Type B pancreatic cell (in vitro differentiated cells): ENCODE measurements around the gene UACA. TPM values are rescaled to one million over a fixed set of nuclear protein-coding genes. Genes with fewer than 3 reads are reported as not detected.

ENCODE experiments used
- DNase-seq: peaks from one replicate; pipeline ENCODE4 v3.0.0; 2021; ENCODE audit warnings: mixed read lengths; ENCODE audit not compliant: unreplicated experiment; ENCODE audit errors: extremely low spot score
- H3K27ac Mint-ChIP-seq: 2 replicates; pipeline ENCODE4 v1.8.0; 2021; ENCODE audit warnings: mild to moderate bottlenecking, mixed read lengths
- H3K27me3 Mint-ChIP-seq: 2 replicates; pipeline ENCODE4 v1.8.0; 2021; ENCODE audit warnings: mixed read lengths
- H3K36me3 Mint-ChIP-seq: 2 replicates; pipeline ENCODE4 v1.8.0; 2021; ENCODE audit warnings: mixed read lengths
- H3K4me1 Mint-ChIP-seq: one replicate; pipeline ENCODE4 v1.8.0; 2021; ENCODE audit warnings: mixed read lengths; ENCODE audit not compliant: unreplicated experiment
- H3K4me3 Mint-ChIP-seq: 2 replicates; pipeline ENCODE4 v1.8.0; 2021; ENCODE audit warnings: mild to moderate bottlenecking, mixed read lengths
- H3K9me3 Mint-ChIP-seq: 2 replicates; pipeline ENCODE4 v1.8.0; 2021; ENCODE audit warnings: mixed read lengths
- total RNA-seq: library from RNA; stranded (reverse); gene quantifications from 2 replicates; pipeline ENCODE4 v1.2.1, GENCODE V29; 2021; ENCODE audit warnings: low replicate concordance
- TF ChIP-seq, protein P1 (sequence below): fragments of 200-600 bp; sonication (generic); conservative IDR thresholded peaks from 2 replicates; pipeline ENCODE4 v1.5.0; 2021; ENCODE audit warnings: antibody characterized with exemption, mild to moderate bottlenecking

The UACA gene
- total RNA-seq, 1 donor from 2014 or later: 36.4 TPM

DNA sequence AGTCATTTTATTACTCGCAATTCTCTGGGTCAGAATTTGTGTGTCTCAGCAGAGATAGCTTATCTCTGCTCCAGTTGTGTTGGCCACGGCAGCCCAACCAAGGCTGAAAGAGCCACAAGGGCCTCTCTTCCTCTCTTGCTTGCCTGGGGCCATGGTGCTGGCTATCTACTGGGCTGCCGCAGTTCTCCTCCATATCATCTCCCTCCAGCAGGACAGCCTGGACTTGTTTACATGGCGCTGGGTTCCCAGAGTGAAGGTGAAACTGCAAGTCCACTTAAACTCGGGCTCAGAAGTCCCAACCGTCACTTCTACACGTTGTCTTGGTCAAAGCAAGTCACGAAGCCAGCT lies 134.8 kb downstream of the UACA start:
- Mint-ChIP-seq H3K4me3 (no peak overlapping the region), H3K4me1 (peaks cover 52% of the 10 kb centered on the region), H3K9me3 (no peaks in the 10 kb centered on the region), H3K36me3 (no peaks in the 10 kb centered on the region), H3K27ac (no peak overlapping the region), H3K27me3 (peaks cover 17% of the 10 kb centered on the region)
- DNase-seq: no peak
- TF ChIP-seq, protein P1, sequence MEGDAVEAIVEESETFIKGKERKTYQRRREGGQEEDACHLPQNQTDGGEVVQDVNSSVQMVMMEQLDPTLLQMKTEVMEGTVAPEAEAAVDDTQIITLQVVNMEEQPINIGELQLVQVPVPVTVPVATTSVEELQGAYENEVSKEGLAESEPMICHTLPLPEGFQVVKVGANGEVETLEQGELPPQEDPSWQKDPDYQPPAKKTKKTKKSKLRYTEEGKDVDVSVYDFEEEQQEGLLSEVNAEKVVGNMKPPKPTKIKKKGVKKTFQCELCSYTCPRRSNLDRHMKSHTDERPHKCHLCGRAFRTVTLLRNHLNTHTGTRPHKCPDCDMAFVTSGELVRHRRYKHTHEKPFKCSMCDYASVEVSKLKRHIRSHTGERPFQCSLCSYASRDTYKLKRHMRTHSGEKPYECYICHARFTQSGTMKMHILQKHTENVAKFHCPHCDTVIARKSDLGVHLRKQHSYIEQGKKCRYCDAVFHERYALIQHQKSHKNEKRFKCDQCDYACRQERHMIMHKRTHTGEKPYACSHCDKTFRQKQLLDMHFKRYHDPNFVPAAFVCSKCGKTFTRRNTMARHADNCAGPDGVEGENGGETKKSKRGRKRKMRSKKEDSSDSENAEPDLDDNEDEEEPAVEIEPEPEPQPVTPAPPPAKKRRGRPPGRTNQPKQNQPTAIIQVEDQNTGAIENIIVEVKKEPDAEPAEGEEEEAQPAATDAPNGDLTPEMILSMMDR: no peak

DNA sequence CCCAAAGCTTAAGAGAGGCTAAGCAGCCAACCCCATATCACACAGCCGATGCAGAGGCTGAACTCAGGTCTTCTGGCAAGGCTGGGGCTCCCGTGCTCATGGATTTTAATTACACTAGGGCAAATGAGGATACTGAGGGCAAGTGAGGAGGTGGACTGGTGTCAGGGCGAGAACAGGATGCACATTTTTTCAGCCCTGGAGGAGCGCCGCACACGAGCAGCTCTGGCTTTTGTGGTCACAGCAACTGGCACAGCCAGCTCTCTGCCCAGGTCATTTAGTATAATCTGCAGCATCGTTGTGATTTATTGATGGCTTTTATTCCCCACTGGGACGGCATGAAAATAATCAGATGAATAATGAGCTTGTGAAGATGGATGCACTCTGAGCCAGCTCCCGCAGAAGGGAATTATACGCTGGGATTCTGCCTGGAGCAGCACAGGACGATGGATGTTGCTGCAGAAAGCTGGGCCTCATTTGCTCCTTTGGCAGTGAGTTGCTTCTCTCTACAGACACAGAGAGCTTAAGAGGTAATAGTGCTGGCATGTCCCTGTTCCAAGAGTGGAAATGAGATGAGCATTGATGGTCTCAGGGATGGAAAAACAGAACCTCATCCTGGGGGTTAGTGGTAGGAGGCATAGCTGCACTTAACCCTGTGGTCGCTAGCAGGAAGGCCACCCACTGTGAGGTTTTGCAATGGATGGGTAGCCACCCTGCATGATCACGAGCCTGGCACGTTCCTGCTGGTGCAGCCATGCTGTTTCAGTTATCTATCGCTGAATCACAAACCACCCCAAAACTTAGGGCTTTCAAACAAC lies 135.4 kb downstream of the UACA start:
- DNase-seq: peak; percentile 36
- Mint-ChIP-seq H3K4me1 (peaks cover 46% of the 10 kb centered on the region), H3K27me3 (peaks cover 17% of the 10 kb centered on the region), H3K36me3 (no peaks in the 10 kb centered on the region), H3K4me3 (peak overlapping the region; percentile 52), H3K27ac (no peak overlapping the region), H3K9me3 (no peaks in the 10 kb centered on the region)
- TF ChIP-seq, protein P1: no peak

DNA sequence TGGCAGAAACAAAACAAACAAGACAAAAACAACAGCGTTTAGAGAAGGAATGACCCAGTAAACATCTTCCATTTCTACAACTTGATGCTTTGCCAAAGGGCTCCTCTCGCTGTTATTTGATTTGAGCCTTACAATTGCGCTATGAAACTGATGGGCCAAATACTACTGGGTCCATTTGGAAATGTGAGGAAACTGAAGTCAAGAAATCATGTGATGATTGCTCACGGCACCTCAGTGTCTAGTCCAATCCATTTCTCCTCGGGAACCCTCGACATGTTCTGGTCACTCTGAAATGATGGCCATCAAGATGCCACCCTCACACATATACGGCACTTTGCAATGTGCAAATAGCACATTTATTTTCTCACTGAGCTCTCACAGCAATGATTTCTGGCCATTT lies 136.0 kb downstream of the UACA start:
- peaks cover 40% of the 10 kb centered on the region for H3K4me1 Mint-ChIP-seq
- no peak overlapping the region for H3K4me3 Mint-ChIP-seq
- no peak overlapping the region for H3K27ac Mint-ChIP-seq

DNA sequence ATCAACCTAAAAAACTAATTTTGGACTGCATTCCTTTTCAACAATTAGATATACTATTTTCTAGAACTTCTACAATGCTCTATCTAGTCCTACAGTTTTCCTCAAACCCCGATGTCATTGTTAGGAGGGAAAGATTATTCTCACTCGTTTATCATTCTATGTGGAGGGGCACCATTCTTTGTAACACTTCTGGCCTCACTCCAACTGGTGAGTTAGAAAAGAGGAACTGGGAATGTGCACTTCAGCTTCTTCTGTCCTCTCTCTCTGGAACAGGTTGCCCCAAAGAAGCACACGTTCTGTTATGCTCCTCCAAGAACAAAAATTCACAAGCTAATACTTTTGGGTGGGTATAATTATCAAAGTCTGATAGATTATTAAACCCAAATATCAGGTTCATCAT lies 137.9 kb downstream of the UACA start:
- no peak overlapping the region for H3K4me3 Mint-ChIP-seq
- H3K4me1 Mint-ChIP-seq: peaks cover 24% of the 10 kb centered on the region
- TF ChIP-seq, protein P1: no peak
- no peaks in the 10 kb centered on the region for H3K9me3 Mint-ChIP-seq
- no peak for DNase-seq
- H3K36me3 Mint-ChIP-seq: no peaks in the 10 kb centered on the region
- H3K27ac Mint-ChIP-seq: no peak overlapping the region
- peaks cover 10% of the 10 kb centered on the region for H3K27me3 Mint-ChIP-seq

More for the DNA sequence above, 136.0 kb downstream of the UACA start:
- Mint-ChIP-seq H3K9me3 (no peaks in the 10 kb centered on the region), H3K27me3 (peaks cover 12% of the 10 kb centered on the region), H3K36me3 (no peaks in the 10 kb centered on the region)
- TF ChIP-seq, protein P1: no peak
- peak; percentile 8 for DNase-seq

DNA sequence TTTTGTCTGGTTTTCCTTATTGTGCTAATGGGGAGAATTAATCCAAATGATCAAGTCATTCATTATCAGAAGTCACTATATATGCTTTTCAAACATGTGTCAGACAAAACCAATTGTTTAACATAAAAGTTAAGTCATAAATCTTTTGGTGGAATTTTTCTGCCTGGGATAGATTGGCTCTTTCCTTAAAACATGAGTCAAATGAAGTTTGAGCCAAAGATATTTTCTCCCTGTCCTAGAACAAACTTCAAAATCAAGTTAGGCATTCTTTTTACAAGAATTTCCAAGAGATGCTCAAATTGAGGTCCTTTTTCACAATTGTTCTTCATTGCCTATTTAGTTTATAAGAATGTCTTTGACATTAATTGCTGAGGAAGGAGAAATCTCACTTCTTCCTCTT lies 138.3 kb downstream of the UACA start:
- H3K9me3 Mint-ChIP-seq: no peaks in the 10 kb centered on the region
- no peaks in the 10 kb centered on the region for H3K36me3 Mint-ChIP-seq
- no peak overlapping the region for H3K27ac Mint-ChIP-seq
- H3K4me3 Mint-ChIP-seq: no peak overlapping the region
- H3K27me3 Mint-ChIP-seq: peaks cover 10% of the 10 kb centered on the region
- TF ChIP-seq, protein P1: no peak
- peaks cover 24% of the 10 kb centered on the region for H3K4me1 Mint-ChIP-seq
- no peak for DNase-seq
